CD4-positive, alpha-beta memory T cell (primary cell): ENCODE measurements around the gene SUN2. TPM values are rescaled to one million over a fixed set of nuclear protein-coding genes. Genes with fewer than 3 reads are reported as not detected.

Experiments used
- CTCF ChIA-PET: fragments of 350-600 bp; sonication (Branson Sonifier 250); formaldehyde crosslinking; loops from one replicate; lab custom pipeline; 2021; ENCODE audit warnings: inconsistent platforms; ENCODE audit not compliant: partially characterized antibody; lab: Charles Lee
- POLR2A ChIA-PET: fragments of 350-600 bp; sonication (Branson Sonifier 250); formaldehyde crosslinking; loops from one replicate; lab custom pipeline; 2021; ENCODE audit not compliant: partially characterized antibody; lab: Charles Lee
- DNase-seq, 5 donors: peaks; one replicate each; pipeline versions ENCODE4 v3.0.0 to v3.0.0-alpha.2; 2020 to 2022; ENCODE audit warnings: mixed read lengths in 1 of 5
- H3K27ac ChIP-seq: one replicate; pipeline ENCODE4 v1.7.0; 2013; ENCODE audit warnings: low read depth, low read length
- H3K27me3 ChIP-seq: 2 replicates; pipeline ENCODE4 v1.7.0; 2013; ENCODE audit warnings: mild to moderate bottlenecking, low read length, moderate library complexity; ENCODE audit not compliant: insufficient read depth
- H3K36me3 ChIP-seq: 2 replicates; pipeline ENCODE4 v1.7.0; 2013; ENCODE audit warnings: mild to moderate bottlenecking, low read length, moderate library complexity; ENCODE audit not compliant: insufficient read depth
- H3K4me1 ChIP-seq: 2 replicates; pipeline ENCODE4 v1.7.0; 2013; ENCODE audit warnings: mild to moderate bottlenecking, low read length, moderate library complexity; ENCODE audit not compliant: insufficient read depth
- H3K4me3 ChIP-seq, 2 donors: one replicate each; pipeline ENCODE4 v1.7.0; 2013; ENCODE audit warnings: low read length in 2 of 2, mild to moderate bottlenecking in 1 of 2
- H3K9me3 ChIP-seq, 2 donors: one replicate each; pipeline ENCODE4 v1.7.0; 2013; ENCODE audit warnings: low read length in 2 of 2, control low read depth in 1 of 2; ENCODE audit not compliant: control insufficient read depth in 1 of 2
- H3K27ac Mint-ChIP-seq, 7 donors: one replicate each; pipeline ENCODE4 v1.8.0; 2020 to 2021; ENCODE audit warnings: mixed read lengths in 7 of 7, mild to moderate bottlenecking in 6 of 7, inconsistent platforms in 3 of 7, moderate library complexity in 3 of 7
- H3K27me3 Mint-ChIP-seq, 2 donors: one replicate each; pipeline ENCODE4 v1.8.0; 2020 to 2021; ENCODE audit warnings: mixed read lengths in 2 of 2
- H3K36me3 Mint-ChIP-seq, 2 donors: one replicate each; pipeline ENCODE4 v1.8.0; 2020 to 2021; ENCODE audit warnings: mixed read lengths in 2 of 2, inconsistent platforms in 1 of 2, mild to moderate bottlenecking in 1 of 2
- H3K4me1 Mint-ChIP-seq, 4 donors: one replicate each; pipeline ENCODE4 v1.8.0; 2020 to 2021; ENCODE audit warnings: mixed read lengths in 4 of 4, mild to moderate bottlenecking in 1 of 4
- H3K4me3 Mint-ChIP-seq, 8 donors: one replicate each; pipeline ENCODE4 v1.8.0; 2020 to 2021; ENCODE audit warnings: mixed read lengths in 8 of 8, mild to moderate bottlenecking in 7 of 8, moderate library complexity in 6 of 8, inconsistent platforms in 3 of 8
- H3K9me3 Mint-ChIP-seq, 8 donors: one replicate each; pipeline ENCODE4 v1.8.0; 2020 to 2021; ENCODE audit warnings: mixed read lengths in 8 of 8, mild to moderate bottlenecking in 5 of 8, inconsistent platforms in 3 of 8, moderate library complexity in 1 of 8
- intact Hi-C: fragments of 100-400 bp; cut with micrococcal nuclease; formaldehyde crosslinking; loops from one replicate; pipeline ENCODE4 v1.15.1; 2023
- polyA plus RNA-seq, 2 donors: library from polyadenylated mRNA; unstranded; fragments of 300-500 nt; fragmentation: Illumina TruSeq; gene quantifications; one replicate each; pipeline ENCODE4 v1.2.3, GENCODE V29; 2021
- total RNA-seq, 2 experiments: library from RNA; stranded (reverse); gene quantifications; one replicate each; pipeline ENCODE4 v1.2.3, GENCODE V29; 2021

The SUN2 gene
- total and polyA plus RNA-seq, 4 experiments from 2014 or later, result 323 to 1,004 (median 815) TPM

- H3K27ac Mint-ChIP-seq, result no peak overlapping the region
These were observed 12.2 kb upstream of the SUN2 start for GRCh38 chr22:38768036-38768435.

DNA sequence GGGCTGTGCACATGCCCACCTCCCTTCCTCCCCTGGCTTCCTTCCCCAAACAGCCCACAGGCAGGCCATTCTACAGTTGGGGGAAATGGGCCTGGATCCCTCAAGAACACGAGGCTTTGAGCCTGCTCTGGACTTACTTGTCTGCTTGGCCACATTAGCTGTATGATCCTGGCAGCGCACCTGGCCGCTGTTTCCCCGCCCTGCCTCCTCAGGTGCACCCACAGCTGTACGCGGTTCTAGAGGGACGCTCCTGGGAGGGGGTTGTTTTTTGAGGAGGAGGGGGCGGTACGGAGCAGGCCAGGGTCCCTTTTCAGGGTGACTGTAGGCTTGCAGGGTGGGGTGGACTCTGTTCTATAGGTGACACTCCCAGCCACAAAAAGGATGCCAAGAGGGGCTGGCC lies 11.5 kb upstream of the SUN2 start:
- Histone ChIP-seq H3K36me3 (no peaks in the 10 kb centered on the region), H3K27me3 (no peaks in the 10 kb centered on the region), H3K27ac (no peak overlapping the region), H3K9me3 (no peaks in the 10 kb centered on the region), H3K4me1 (peaks cover 13% of the 10 kb centered on the region), H3K4me3 (no peak overlapping the region)
- intact Hi-C loops, result no loop called here
- Mint-ChIP-seq H3K4me3 (no peak overlapping the region), H3K36me3 (no peaks in the 10 kb centered on the region), H3K4me1 (peaks cover 3 to 18% (median 12%) of the 10 kb centered on the region in 4 donors), H3K27me3 (no peaks in the 10 kb centered on the region), H3K9me3 (no peaks in the 10 kb centered on the region), H3K27ac (no peak overlapping the region)
- POLR2A ChIA-PET, result interaction anchor here (2.0 to 42.6 kb wide), 3 partner anchors 10 to 76 kb away, joined by 6 to 1746 read pairs (median 32); partner anchors contain the start of gene SUN2
- no peak for DNase-seq
- CTCF ChIA-PET, result interaction anchor here (0.9 to 6.4 kb wide), 14 partner anchors 9 to 351 kb away, joined by 3 to 74 read pairs (median 15); partner anchors contain the start of genes CBX6 and NPTXR

More at GRCh38 chr22:38768036-38768435, 12.2 kb upstream of the SUN2 start:
- H3K9me3 Mint-ChIP-seq, result no peaks in the 10 kb centered on the region
- no peaks in the 10 kb centered on the region for H3K27me3 Mint-ChIP-seq
- H3K36me3 ChIP-seq, result no peaks in the 10 kb centered on the region
- no peak overlapping the region for H3K4me3 Mint-ChIP-seq
- H3K4me3 ChIP-seq, result no peak overlapping the region
- CTCF ChIA-PET, result interaction anchor here (0.6 to 6.4 kb wide), 12 partner anchors 10 to 370 kb away, joined by 3 to 74 read pairs (median 22); partner anchors contain the start of genes CBX6 and NPTXR
- H3K27me3 ChIP-seq, result no peaks in the 10 kb centered on the region
- intact Hi-C loops, result loop anchor here (2.0 kb wide), 1 partner anchor 235 kb away; no protein-coding TSS in a partner anchor
- peaks cover 3 to 16% (median 10%) of the 10 kb centered on the region in 4 donors for H3K4me1 Mint-ChIP-seq
- H3K27ac ChIP-seq, result no peak overlapping the region
- POLR2A ChIA-PET, result interaction anchor here (2.0 to 42.6 kb wide), 3 partner anchors 11 to 75 kb away, joined by 6 to 1746 read pairs (median 32); partner anchors contain the start of gene SUN2
- H3K36me3 Mint-ChIP-seq, result no peaks in the 10 kb centered on the region
- no peaks in the 10 kb centered on the region for H3K9me3 ChIP-seq
- no peak for DNase-seq
- peaks cover 13% of the 10 kb centered on the region for H3K4me1 ChIP-seq

DNA sequence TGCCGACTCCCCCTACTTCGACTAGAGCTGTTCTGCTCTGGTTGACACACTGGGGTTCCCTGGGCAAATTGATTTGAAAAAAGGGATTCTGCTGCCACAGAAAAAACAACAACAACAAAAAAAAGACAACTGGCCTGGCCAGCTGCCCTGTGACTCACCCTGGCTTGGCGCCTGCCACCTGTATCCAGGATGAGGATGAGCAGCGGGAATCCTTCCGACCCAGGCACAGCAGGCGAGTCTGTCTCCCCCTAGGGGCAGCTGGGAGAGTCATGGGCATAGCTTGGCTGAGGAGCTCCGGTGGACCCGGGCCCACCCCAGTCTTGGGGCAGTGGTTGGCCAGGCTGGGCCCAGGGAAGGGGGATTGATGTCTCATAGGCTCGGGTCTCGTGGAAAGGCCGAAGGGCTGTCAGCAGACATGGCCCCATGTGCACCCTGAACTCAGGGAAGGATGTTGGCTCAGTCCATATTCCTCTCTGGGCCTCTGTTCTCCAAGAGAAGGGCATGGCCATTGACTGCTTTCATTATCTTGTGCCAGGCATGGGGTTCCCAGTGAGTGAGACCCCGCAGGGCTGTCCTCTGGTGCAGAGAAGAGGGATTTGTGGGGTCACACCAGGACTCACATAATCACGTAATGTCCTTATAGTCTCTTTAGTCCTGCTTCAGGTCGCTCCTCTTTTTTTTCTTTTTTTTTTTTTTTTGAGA lies 10.4 kb upstream of the SUN2 start:
- no peak overlapping the region for H3K4me3 Mint-ChIP-seq
- POLR2A ChIA-PET, result interaction anchor here (1.1 to 42.6 kb wide), 4 partner anchors 9 to 84 kb away, joined by 3 to 1746 read pairs (median 18); partner anchors contain the start of genes SUN2 and TOMM22
- no peak overlapping the region for H3K27ac ChIP-seq
- peak in 4 of 5 donors; percentile 32 to 43 (median 38) for DNase-seq
- intact Hi-C loops, result loop anchor here (1.0 kb wide), 2 partner anchors 10 to 33 kb away; no protein-coding TSS in a partner anchor
- no peak overlapping the region for H3K4me3 ChIP-seq
- peaks cover 13% of the 10 kb centered on the region for H3K4me1 ChIP-seq
- H3K9me3 Mint-ChIP-seq, result no peaks in the 10 kb centered on the region
- CTCF ChIA-PET, result interaction anchor here (0.6 to 6.4 kb wide), 17 partner anchors 8 to 465 kb away, joined by 3 to 74 read pairs (median 3); partner anchors contain the start of genes GTPBP1 and NPTXR
- H3K27me3 Mint-ChIP-seq, result no peaks in the 10 kb centered on the region
- peaks cover 3 to 18% (median 12%) of the 10 kb centered on the region in 4 donors for H3K4me1 Mint-ChIP-seq
- H3K9me3 ChIP-seq, result no peaks in the 10 kb centered on the region
- H3K27me3 ChIP-seq, result no peaks in the 10 kb centered on the region
- no peaks in the 10 kb centered on the region for H3K36me3 ChIP-seq
- H3K36me3 Mint-ChIP-seq, result no peaks in the 10 kb centered on the region
- H3K27ac Mint-ChIP-seq, result peak overlapping the region in 1 of 7 donors; percentile 68

- Histone ChIP-seq H3K4me3 (no peak overlapping the region), H3K27me3 (no peaks in the 10 kb centered on the region), H3K9me3 (no peaks in the 10 kb centered on the region), H3K4me1 (peaks cover 28% of the 10 kb centered on the region), H3K36me3 (no peaks in the 10 kb centered on the region), H3K27ac (no peak overlapping the region)
- intact Hi-C loops, result no loop called here
- no peaks in the 10 kb centered on the region for H3K9me3 Mint-ChIP-seq
- POLR2A ChIA-PET, result interaction anchor here (42.6 kb wide), 1 partner anchor 28 kb away, joined by 1746 read pairs; no protein-coding TSS in a partner anchor
- peak in 1 of 5 donors; percentile 25 for DNase-seq
- peaks cover 0 to 2% of the 10 kb centered on the region in 2 donors for H3K36me3 Mint-ChIP-seq
- H3K4me1 Mint-ChIP-seq, result peaks cover 14 to 39% (median 23%) of the 10 kb centered on the region in 4 donors
- no peaks in the 10 kb centered on the region for H3K27me3 Mint-ChIP-seq
- H3K27ac Mint-ChIP-seq, result no peak overlapping the region
- CTCF ChIA-PET, result interaction anchor here (1.6 kb wide), 1 partner anchor 11 kb away, joined by 5 read pairs; no protein-coding TSS in a partner anchor
- H3K4me3 Mint-ChIP-seq, result no peak overlapping the region
These were observed 6.8 kb upstream of the SUN2 start for GRCh38 chr22:38762551-38762983.

- Histone ChIP-seq H3K4me1 (peaks cover 38% of the 10 kb centered on the region), H3K27me3 (no peaks in the 10 kb centered on the region), H3K4me3 (no peak overlapping the region), H3K36me3 (no peaks in the 10 kb centered on the region), H3K9me3 (no peaks in the 10 kb centered on the region), H3K27ac (no peak overlapping the region)
- Mint-ChIP-seq H3K9me3 (no peaks in the 10 kb centered on the region), H3K27ac (no peak overlapping the region), H3K4me1 (peaks cover 21 to 49% (median 33%) of the 10 kb centered on the region in 4 donors), H3K27me3 (no peaks in the 10 kb centered on the region), H3K4me3 (no peak overlapping the region), H3K36me3 (peaks cover 0 to 5% of the 10 kb centered on the region in 2 donors)
- peak in 1 of 5 donors; percentile 38 for DNase-seq
- intact Hi-C loops, result no loop called here
- ChIA-PET POLR2A (interaction anchor here (42.6 kb wide), 1 partner anchor 27 kb away, joined by 1746 read pairs; no protein-coding TSS in a partner anchor), CTCF (interaction anchor here (0.6 kb wide), 1 partner anchor 1079 kb away, joined by 3 read pairs; no protein-coding TSS in a partner anchor)
These were observed 5.7 kb upstream of the SUN2 start for GRCh38 chr22:38761202-38762162.

DNA sequence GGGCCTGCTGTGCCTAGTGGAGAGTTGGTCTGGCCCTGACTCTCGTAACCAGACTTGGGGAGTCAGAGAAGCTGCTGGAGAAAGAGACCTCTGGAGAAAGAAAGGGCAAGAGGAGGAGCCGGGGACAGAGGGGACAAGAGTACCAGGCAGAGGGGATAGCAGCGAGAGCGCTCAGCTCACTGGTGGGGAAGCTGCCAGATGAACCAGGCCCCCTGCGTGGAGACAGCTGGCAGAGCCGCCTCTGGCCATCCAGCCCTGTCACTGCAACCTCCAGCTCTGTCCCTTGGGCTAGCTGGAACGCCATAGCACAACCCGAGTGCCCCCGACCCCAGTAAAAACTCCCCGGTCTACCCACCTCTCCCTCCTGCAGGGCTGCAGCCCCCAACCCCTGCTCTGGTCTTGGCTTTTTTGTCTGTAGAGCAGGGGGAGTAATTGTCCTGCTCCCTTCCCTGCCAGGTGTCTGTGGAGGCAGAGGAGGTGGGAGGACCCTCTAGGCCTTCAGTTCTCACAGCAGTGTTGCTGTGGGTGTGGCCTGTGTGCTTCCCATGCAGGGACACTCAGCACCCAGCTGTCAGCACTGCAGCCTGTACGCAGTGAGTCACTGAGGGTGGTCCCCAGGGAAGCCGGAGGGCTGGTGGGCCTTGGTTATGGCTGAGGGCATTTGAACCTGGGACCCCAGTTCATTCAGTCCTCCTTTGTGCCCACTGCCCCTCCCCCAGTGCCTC lies 4.8 kb upstream of the SUN2 start:
- Mint-ChIP-seq H3K36me3 (peaks cover 0 to 7% of the 10 kb centered on the region in 2 donors), H3K27ac (peak overlapping the region in 5 of 7 donors; percentile 72 to 99 (median 80)), H3K9me3 (no peaks in the 10 kb centered on the region), H3K27me3 (no peaks in the 10 kb centered on the region), H3K4me3 (no peak overlapping the region), H3K4me1 (peaks cover 21 to 46% (median 28%) of the 10 kb centered on the region in 4 donors)
- H3K4me1 ChIP-seq, result peaks cover 34% of the 10 kb centered on the region
- CTCF ChIA-PET, result interaction anchor here (0.6 to 4.9 kb wide), 3 partner anchors 7 to 1078 kb away, joined by 3 to 56 read pairs (median 12); no protein-coding TSS in a partner anchor
- POLR2A ChIA-PET, result interaction anchor here (3.0 to 42.6 kb wide), 2 partner anchors 26 to 79 kb away, joined by 11 to 1746 read pairs; partner anchors contain the start of gene TOMM22
- H3K4me3 ChIP-seq, result no peak overlapping the region
- no peaks in the 10 kb centered on the region for H3K9me3 ChIP-seq
- no peak for DNase-seq
- H3K36me3 ChIP-seq, result no peaks in the 10 kb centered on the region
- H3K27me3 ChIP-seq, result no peaks in the 10 kb centered on the region
- H3K27ac ChIP-seq, result no peak overlapping the region
- intact Hi-C loops, result no loop called here
